Activated T-cell treated with anti-CD3 and anti-CD28 coated beads for 4 hours (primary cell): ENCODE results near the gene WBP4.
"Not testable (repeated sequence)": the region's sequence is repeated elsewhere in the genome, so short reads cannot be mapped to it uniquely, and the experiment has no call there.

Experiments used
- DNase-seq: peaks from one replicate; pipeline ENCODE4 v3.0.0-alpha.2; 2020

Gene WBP4, protein sequence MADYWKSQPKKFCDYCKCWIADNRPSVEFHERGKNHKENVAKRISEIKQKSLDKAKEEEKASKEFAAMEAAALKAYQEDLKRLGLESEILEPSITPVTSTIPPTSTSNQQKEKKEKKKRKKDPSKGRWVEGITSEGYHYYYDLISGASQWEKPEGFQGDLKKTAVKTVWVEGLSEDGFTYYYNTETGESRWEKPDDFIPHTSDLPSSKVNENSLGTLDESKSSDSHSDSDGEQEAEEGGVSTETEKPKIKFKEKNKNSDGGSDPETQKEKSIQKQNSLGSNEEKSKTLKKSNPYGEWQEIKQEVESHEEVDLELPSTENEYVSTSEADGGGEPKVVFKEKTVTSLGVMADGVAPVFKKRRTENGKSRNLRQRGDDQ

DNA sequence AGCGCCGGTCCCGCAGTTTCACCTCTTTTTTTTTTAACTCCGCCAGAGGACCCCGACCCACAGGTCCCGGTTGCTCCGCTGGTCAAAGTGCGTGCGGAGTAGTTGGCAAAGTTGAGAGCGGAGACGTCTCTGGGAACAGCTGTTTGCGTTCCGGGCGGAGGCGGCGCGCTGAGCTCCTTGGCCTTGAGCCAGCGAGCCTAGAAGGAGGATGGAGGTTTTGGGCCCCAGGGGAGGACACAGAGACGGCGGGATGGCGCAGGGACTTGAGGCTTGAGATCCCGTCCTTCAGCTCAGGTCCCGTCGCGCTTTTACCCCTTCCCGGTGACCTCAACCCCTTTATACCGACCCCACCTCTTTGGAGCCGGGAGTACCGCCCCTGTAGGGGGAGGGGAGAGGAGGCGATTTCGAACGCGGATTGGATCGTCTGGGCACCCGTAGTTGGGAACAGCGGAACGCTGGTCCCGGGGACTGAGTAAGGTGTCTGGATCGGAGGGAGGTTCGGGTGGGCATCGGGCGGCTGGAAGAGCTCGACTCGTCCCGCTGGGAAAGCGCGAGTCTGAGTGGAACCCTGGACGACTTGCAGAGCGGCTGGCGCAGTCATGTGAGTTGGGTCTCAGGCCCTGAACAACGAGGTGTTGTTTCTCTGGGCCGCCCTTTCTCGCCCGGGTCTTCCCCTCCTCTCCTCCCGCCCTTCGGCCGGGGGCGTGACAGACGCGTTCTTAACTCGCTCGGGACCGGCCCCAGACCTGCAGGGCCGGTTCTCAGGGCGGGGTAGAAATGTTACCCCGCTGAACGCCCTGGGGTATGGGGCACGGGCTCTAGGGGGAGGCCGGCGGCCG is at the start of gene WBP4:
WBP4 (plus strand) TSS at position 435 of the 839 bp plus-strand sequence; CDS start at position 600, 165 bp downstream.
- peak; percentile 88 for DNase-seq

GRCh38 chr13:41012536-41012935 is 48.8 kb upstream of the WBP4 start:
- DNase-seq = no peak

DNA sequence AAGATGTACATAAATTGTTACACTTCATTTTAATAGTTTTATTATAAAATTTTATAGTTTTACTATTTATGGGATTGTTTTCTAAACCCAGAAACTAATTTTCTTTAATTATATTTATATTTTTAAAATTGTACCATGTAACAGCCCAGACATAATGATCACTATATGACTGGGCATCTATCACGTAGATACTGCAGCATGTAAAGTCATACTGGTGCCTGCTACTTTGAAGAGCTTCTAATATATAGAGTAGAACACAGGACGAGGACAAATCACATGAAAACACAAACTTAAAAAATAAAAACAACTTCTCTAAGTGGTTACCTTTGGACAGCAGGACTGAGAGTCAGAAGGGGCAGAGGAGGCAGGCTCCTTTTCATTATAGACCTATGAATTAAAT is 47.5 kb upstream of the WBP4 start:
- DNase-seq = no peak

DNA sequence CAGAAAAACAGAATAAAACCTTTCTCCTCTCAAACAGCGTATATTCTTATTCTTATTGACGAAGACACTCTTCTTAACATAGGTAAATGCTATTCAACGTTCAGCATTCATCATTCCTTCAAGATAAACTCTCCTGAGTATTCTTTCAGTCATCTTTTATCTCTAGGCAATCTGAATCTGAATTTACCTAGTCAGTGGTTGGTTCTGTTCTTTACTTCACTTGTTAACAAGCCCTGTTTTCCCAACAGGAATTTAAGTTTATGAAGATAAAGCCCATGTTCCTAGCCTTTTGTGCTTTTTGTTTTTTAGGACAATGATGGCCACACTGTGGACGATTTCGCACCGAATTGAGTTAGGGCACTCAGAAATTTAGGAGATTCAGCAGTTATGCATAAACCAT is 45.4 kb upstream of the WBP4 start:
- no peak for DNase-seq

- no peak for DNase-seq
These were observed 44.1 kb upstream of the WBP4 start for GRCh38 chr13:41017159-41017558.

GRCh38 chr13:41017817-41018601 is 43.3 kb upstream of the WBP4 start:
- no peak for DNase-seq

- DNase-seq = no peak
These were observed 42.7 kb upstream of the WBP4 start for GRCh38 chr13:41018602-41018948.

GRCh38 chr13:41019011-41019487 is 42.3 kb upstream of the WBP4 start, which contains the start of gene ELF1:
ELF1 (minus strand) TSS chr13:41019316; CDS start chr13:40982054, 37,262 bp downstream.
- peak; percentile 26 for DNase-seq

- DNase-seq = no peak
These were observed 41.5 kb upstream of the WBP4 start for GRCh38 chr13:41019578-41020347.

- no peak for DNase-seq
These were observed 35.8 kb upstream of the WBP4 start for GRCh38 chr13:41025518-41025917.

DNA sequence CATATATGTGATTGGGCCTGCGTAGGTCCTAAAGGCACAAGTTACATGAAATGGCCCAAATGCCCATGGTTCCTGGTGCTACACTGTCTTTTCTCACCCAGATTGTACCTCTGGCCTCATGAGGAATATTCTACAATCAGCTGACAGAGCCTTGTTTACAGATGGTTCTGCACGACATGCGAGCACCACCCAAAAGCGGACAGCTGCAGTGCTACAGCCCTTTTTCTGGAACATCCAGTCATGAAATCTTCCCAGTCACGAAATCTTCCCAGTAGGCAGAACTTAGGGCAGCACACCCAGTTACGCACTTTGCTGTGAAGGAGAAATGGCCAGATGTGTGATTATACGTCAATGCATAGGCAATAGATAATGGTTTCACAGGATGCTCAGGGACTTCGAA is 34.5 kb upstream of the WBP4 start:
- no peak for DNase-seq

GRCh38 chr13:41028051-41028450 is 33.3 kb upstream of the WBP4 start:
- DNase-seq = no peak

GRCh38 chr13:41029629-41030028 is 31.7 kb upstream of the WBP4 start:
- no peak for DNase-seq

GRCh38 chr13:41032691-41033376 is 28.5 kb upstream of the WBP4 start:
- DNase-seq = no peak

- no peak for DNase-seq
These were observed 26.9 kb upstream of the WBP4 start for GRCh38 chr13:41034382-41034781.

- DNase-seq = no peak
These were observed 26.4 kb upstream of the WBP4 start for GRCh38 chr13:41034881-41035280.

DNA sequence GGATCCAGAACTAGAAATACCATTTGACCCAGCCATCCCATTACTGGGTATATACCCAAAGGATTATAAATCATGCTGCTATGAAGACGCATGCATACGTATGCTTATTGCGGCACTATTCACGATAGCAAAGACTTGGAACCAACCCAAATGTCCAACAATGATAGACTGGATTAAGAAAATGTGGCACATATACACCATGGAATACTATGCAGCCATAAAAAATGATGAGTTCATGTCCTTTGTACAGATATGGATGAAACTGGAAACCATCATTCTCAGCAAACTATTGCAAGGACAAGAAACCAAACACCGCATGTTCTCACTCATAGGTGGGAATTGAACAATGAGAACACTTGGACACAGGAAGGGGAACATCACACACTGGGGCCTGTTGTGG is 24.8 kb upstream of the WBP4 start:
- DNase-seq = not testable (repeated sequence)

DNA sequence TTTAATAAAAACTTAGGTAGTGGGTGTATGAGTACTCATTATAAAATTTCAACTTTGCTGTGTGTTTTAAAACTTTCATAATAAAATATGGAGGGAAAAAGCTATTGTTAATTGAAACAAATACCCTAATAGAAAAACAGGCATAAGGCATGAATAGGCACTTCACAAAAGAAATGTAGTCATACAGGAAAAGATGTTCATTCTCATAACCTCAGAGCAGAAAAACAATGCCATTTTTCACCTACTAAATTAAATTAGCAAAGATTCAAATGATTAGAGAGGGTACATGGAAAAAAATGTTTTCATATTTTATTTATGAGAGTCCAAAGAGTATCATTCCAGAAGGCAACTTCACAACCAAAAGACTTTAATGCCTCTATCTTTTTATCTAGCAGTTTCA is 21.6 kb upstream of the WBP4 start:
- DNase-seq = no peak

GRCh38 chr13:41040584-41041334 is 20.6 kb upstream of the WBP4 start:
- no peak for DNase-seq

DNA sequence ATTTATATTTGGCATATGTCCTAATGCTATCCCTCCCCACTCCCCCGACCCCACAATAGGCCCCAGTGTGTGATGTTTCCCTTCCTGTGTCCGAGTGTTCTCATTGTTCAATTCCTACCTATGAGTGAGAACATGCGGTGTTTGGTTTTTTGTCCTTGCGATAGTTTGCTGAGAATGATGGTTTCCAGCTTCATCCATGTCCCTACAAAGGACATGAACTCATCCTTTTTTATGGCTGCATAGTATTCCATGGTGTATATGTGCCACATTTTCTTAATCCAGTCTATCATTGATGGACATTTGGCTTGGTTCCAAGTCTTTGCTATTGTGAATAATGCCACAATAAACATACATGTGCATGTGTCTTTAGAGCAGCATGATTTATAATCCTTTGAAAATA is 18.9 kb upstream of the WBP4 start:
- DNase-seq = not testable (repeated sequence)

- no peak for DNase-seq
These were observed 12.7 kb upstream of the WBP4 start for GRCh38 chr13:41048640-41049039.
